ENCODE data around the gene RBM47.

The RBM47 gene

GRCh38 chr4:40378619-40379018, 251.0 kb downstream of the RBM47 start:
- Histone ChIP-seq H3K9me3 (ENCODE audit: insufficient read depth, low read depth, low read length) (no peaks in the 10 kb centered on the region), H4K20me1 (ENCODE audit: insufficient read depth, low read length, poor library complexity, severe bottlenecking) (no peaks in the 10 kb centered on the region), H3K79me2 (ENCODE audit: insufficient read depth, low read length) (no peaks in the 10 kb centered on the region), H3K27me3 (ENCODE audit: insufficient read depth, low read length, poor library complexity, severe bottlenecking) (no peaks in the 10 kb centered on the region), H3F3A (ENCODE audit: low read depth) (no peaks in the 10 kb centered on the region), H3K9me2 (replicated peaks; ENCODE audit: low read depth, low read length) (no peaks in the 10 kb centered on the region), H3K4me1 (ENCODE audit: insufficient read depth, low read length, poor library complexity, severe bottlenecking) (no peaks in the 10 kb centered on the region), H3K4me2 (ENCODE audit: low read depth, low read length, poor library complexity, severe bottlenecking) (no peak overlapping the region), H3K4me3 (ENCODE audit: low read length, poor library complexity, severe bottlenecking) (no peak overlapping the region), H3K36me3 (ENCODE audit: insufficient read depth, low read length) (no peaks in the 10 kb centered on the region), H3K9ac (ENCODE audit: low read depth, low read length, poor library complexity, severe bottlenecking) (no peak overlapping the region), H2AFZ (ENCODE audit: low read length) (no peak overlapping the region)
- TF ChIP-seq CTCF (conservative IDR thresholded peaks at IDR 0.05; ENCODE audit: low read length) = no peak
- TF ChIP-seq EZH2phosphoT487 (IDR thresholded peaks at IDR 0.05; ENCODE audit: borderline replicate concordance) = no peak

GRCh38 chr4:40377512-40378365, 251.9 kb downstream of the RBM47 start:
- Histone ChIP-seq H4K20me1 (ENCODE audit: insufficient read depth, low read length, poor library complexity, severe bottlenecking) (no peaks in the 10 kb centered on the region), H3K9me2 (replicated peaks; ENCODE audit: low read depth, low read length) (no peaks in the 10 kb centered on the region), H3K9ac (ENCODE audit: low read depth, low read length, poor library complexity, severe bottlenecking) (no peak overlapping the region), H3K4me1 (ENCODE audit: insufficient read depth, low read length, poor library complexity, severe bottlenecking) (no peaks in the 10 kb centered on the region), H3K4me3 (ENCODE audit: low read length, poor library complexity, severe bottlenecking) (no peak overlapping the region), H3K9me3 (ENCODE audit: insufficient read depth, low read depth, low read length) (no peaks in the 10 kb centered on the region), H3F3A (ENCODE audit: low read depth) (no peaks in the 10 kb centered on the region), H3K79me2 (ENCODE audit: insufficient read depth, low read length) (no peaks in the 10 kb centered on the region), H3K4me2 (ENCODE audit: low read depth, low read length, poor library complexity, severe bottlenecking) (no peak overlapping the region), H3K36me3 (ENCODE audit: insufficient read depth, low read length) (no peaks in the 10 kb centered on the region), H3K27me3 (ENCODE audit: insufficient read depth, low read length, poor library complexity, severe bottlenecking) (no peaks in the 10 kb centered on the region), H2AFZ (ENCODE audit: low read length) (no peak overlapping the region)
- TF ChIP-seq EZH2phosphoT487 (IDR thresholded peaks at IDR 0.05; ENCODE audit: borderline replicate concordance) = no peak
- TF ChIP-seq CTCF (conservative IDR thresholded peaks at IDR 0.05; ENCODE audit: low read length) = no peak

GRCh38 chr4:40375620-40376019, 254.0 kb downstream of the RBM47 start:
- Histone ChIP-seq H3K9me3 (ENCODE audit: insufficient read depth, low read depth, low read length) (no peaks in the 10 kb centered on the region), H3K4me1 (ENCODE audit: insufficient read depth, low read length, poor library complexity, severe bottlenecking) (no peaks in the 10 kb centered on the region), H4K20me1 (ENCODE audit: insufficient read depth, low read length, poor library complexity, severe bottlenecking) (no peaks in the 10 kb centered on the region), H3K4me3 (ENCODE audit: low read length, poor library complexity, severe bottlenecking) (no peak overlapping the region), H3K36me3 (ENCODE audit: insufficient read depth, low read length) (no peaks in the 10 kb centered on the region), H3K27me3 (ENCODE audit: insufficient read depth, low read length, poor library complexity, severe bottlenecking) (no peaks in the 10 kb centered on the region), H3K79me2 (ENCODE audit: insufficient read depth, low read length) (no peaks in the 10 kb centered on the region), H3K9me2 (replicated peaks; ENCODE audit: low read depth, low read length) (no peaks in the 10 kb centered on the region), H3F3A (ENCODE audit: low read depth) (no peaks in the 10 kb centered on the region), H2AFZ (ENCODE audit: low read length) (no peak overlapping the region), H3K9ac (ENCODE audit: low read depth, low read length, poor library complexity, severe bottlenecking) (no peak overlapping the region), H3K4me2 (ENCODE audit: low read depth, low read length, poor library complexity, severe bottlenecking) (no peak overlapping the region)
- TF ChIP-seq CTCF (conservative IDR thresholded peaks at IDR 0.05; ENCODE audit: low read length) (no peak), EZH2phosphoT487 (IDR thresholded peaks at IDR 0.05; ENCODE audit: borderline replicate concordance) (no peak)

All from Loucy (cell line).